Measurements from ENCODE around the gene PRDM16. TPM values are rescaled to one million over a fixed set of nuclear protein-coding genes. Genes with fewer than 3 reads are reported as not detected.

The PRDM16 gene
- total RNA-seq, 2 experiments from 2014 or later: not detected

DNA sequence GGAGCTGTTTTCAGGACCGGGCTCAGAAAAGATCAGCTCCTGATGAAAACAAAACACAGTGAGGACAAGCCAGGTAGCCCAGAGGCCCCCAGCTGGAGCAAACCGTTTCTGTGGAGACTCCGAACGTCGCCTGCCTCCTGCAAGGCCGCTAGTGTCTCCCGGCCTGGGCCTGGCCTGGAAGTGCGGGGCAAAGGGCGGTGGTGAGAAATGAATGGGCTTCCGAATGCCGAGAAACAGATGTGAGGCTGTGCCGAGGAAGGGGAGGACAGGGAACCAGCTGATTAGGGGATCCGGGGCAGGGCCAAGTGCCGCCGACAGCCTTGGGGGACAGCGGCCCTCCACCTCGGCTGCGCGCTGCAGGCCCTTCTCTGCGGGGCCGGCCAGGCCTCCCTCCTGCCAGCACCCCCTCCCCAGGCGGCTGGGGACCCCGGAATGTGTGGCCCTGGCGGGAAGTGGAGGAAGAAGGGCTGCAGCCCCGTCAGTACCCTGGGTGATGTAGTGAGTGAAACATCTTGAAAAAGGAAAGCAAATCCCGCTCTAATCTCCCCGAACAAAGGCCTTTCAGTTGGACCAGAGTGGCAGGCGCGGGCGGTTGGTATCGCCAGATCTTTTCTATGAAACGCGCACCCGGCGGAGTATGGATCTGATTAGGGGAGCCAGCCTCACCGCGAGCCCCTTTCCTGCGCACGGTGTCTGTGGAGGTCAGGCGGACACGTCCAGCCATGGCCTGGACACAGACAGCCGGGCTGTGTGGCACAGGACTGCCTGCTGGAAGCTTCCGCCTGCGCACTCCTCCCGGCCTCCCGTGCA is 52.6 kb downstream of the PRDM16 start:
- H3K27ac ChIP-seq (ENCODE audit: low read depth, low read length, poor library complexity, severe bottlenecking): no peak overlapping the region
- BruUV-seq (replicated peaks): no TSS peak
- intact Hi-C loops (cut with micrococcal nuclease; ENCODE audit: unreplicated experiment): no loop called here
- TF ChIP-seq EZH2phosphoT487 (IDR thresholded peaks at IDR 0.05; ENCODE audit: borderline replicate concordance, low read depth, low read length): no peak
- TF ChIP-seq, protein P1, sequence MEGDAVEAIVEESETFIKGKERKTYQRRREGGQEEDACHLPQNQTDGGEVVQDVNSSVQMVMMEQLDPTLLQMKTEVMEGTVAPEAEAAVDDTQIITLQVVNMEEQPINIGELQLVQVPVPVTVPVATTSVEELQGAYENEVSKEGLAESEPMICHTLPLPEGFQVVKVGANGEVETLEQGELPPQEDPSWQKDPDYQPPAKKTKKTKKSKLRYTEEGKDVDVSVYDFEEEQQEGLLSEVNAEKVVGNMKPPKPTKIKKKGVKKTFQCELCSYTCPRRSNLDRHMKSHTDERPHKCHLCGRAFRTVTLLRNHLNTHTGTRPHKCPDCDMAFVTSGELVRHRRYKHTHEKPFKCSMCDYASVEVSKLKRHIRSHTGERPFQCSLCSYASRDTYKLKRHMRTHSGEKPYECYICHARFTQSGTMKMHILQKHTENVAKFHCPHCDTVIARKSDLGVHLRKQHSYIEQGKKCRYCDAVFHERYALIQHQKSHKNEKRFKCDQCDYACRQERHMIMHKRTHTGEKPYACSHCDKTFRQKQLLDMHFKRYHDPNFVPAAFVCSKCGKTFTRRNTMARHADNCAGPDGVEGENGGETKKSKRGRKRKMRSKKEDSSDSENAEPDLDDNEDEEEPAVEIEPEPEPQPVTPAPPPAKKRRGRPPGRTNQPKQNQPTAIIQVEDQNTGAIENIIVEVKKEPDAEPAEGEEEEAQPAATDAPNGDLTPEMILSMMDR (conservative IDR thresholded peaks at IDR 0.05; ENCODE audit: low read length): no peak
- ChIA-PET CTCF (ENCODE audit: unreplicated experiment) (no interaction called here), POLR2A (interaction anchor here (0.6 kb wide), 1 partner anchor 1609 kb away, joined by 3 read pairs; no protein-coding TSS in a partner anchor)
- no peaks in the 10 kb centered on the region for H3K36me3 ChIP-seq (ENCODE audit: insufficient read depth, low read length)
- DNase-seq (ENCODE audit: low spot score): no peak
- H2AFZ ChIP-seq (ENCODE audit: low read length): no peak overlapping the region
- no peaks in the 10 kb centered on the region for H3K9me2 ChIP-seq (ENCODE audit: insufficient read depth, low read length)
- no peaks in the 10 kb centered on the region for H3K4me1 ChIP-seq (ENCODE audit: insufficient read depth, low read length, poor library complexity, severe bottlenecking)
- H3K4me3 ChIP-seq (ENCODE audit: low read depth, low read length, poor library complexity, severe bottlenecking): no peak overlapping the region
- no peaks in the 10 kb centered on the region for H3K79me2 ChIP-seq (ENCODE audit: insufficient read depth, low read depth, low read length)
- H4K20me1 ChIP-seq (ENCODE audit: insufficient read depth, low read length): no peaks in the 10 kb centered on the region
- no peak overlapping the region for H3K4me2 ChIP-seq (ENCODE audit: low read length)
- no peaks in the 10 kb centered on the region for H3K9me3 ChIP-seq (ENCODE audit: low read length)

DNA sequence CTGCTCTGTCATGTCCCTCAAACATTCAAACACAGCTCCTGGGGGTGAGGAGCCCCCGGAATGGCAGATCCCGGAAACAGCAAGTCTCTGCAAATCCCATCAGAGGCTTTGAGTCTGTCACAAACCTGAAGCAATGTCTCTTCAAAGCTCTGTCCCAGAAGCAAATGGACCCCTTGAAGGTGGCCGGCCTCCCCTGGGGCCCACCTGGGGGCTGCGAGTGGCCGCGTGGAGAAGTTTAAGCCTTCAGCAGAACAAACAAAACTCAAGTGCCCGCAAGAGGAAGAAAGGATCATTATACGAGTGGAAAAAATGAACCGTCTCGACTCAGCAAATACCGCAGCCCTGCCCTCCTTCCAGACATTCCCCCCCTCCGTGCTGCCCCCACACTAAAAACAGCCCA is 53.3 kb downstream of the PRDM16 start:
- Histone ChIP-seq H3K27ac (ENCODE audit: low read depth, low read length, poor library complexity, severe bottlenecking) (no peak overlapping the region), H3K79me2 (ENCODE audit: insufficient read depth, low read depth, low read length) (no peaks in the 10 kb centered on the region), H2AFZ (ENCODE audit: low read length) (no peak overlapping the region), H3K9me3 (ENCODE audit: low read length) (no peaks in the 10 kb centered on the region), H3K36me3 (ENCODE audit: insufficient read depth, low read length) (no peaks in the 10 kb centered on the region), H4K20me1 (ENCODE audit: insufficient read depth, low read length) (no peaks in the 10 kb centered on the region), H3K9me2 (ENCODE audit: insufficient read depth, low read length) (no peaks in the 10 kb centered on the region), H3K4me3 (ENCODE audit: low read depth, low read length, poor library complexity, severe bottlenecking) (no peak overlapping the region), H3K4me1 (ENCODE audit: insufficient read depth, low read length, poor library complexity, severe bottlenecking) (no peaks in the 10 kb centered on the region), H3K4me2 (ENCODE audit: low read length) (no peak overlapping the region)
- TF ChIP-seq, protein P1 (conservative IDR thresholded peaks at IDR 0.05; ENCODE audit: low read length): no peak
- TF ChIP-seq EZH2phosphoT487 (IDR thresholded peaks at IDR 0.05; ENCODE audit: borderline replicate concordance, low read depth, low read length): no peak
- intact Hi-C loops (cut with micrococcal nuclease; ENCODE audit: unreplicated experiment): no loop called here
- ChIA-PET POLR2A (no interaction called here), CTCF (ENCODE audit: unreplicated experiment) (no interaction called here)
- no peak for DNase-seq (ENCODE audit: low spot score)
- no TSS peak for BruUV-seq (replicated peaks)

DNA sequence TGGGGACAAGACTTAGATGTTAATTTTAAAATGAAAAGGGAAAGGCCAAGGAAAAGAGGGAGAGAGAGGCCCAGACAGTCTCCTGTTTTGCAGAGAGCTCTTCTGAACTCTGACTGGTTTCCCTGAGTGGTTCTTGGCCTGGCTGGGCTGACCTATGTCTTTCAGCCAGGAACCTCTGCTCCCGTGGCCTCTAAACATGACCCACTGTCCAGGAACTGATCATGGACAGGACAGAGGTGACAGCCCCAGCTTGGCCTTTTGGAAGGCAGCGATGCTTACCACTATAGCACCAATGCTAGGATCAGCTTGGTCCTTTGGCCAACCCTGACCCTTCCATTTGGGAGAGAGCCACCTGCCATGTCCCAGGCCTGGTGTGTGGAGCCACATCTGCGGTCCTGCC is 55.2 kb downstream of the PRDM16 start:
- Histone ChIP-seq H3K9me2 (ENCODE audit: insufficient read depth, low read length) (no peaks in the 10 kb centered on the region), H3K9me3 (ENCODE audit: low read length) (no peaks in the 10 kb centered on the region), H3K4me3 (ENCODE audit: low read depth, low read length, poor library complexity, severe bottlenecking) (no peak overlapping the region), H2AFZ (ENCODE audit: low read length) (no peak overlapping the region), H3K4me2 (ENCODE audit: low read length) (no peak overlapping the region), H4K20me1 (ENCODE audit: insufficient read depth, low read length) (no peaks in the 10 kb centered on the region), H3K79me2 (ENCODE audit: insufficient read depth, low read depth, low read length) (no peaks in the 10 kb centered on the region), H3K36me3 (ENCODE audit: insufficient read depth, low read length) (no peaks in the 10 kb centered on the region), H3K27ac (ENCODE audit: low read depth, low read length, poor library complexity, severe bottlenecking) (no peak overlapping the region), H3K4me1 (ENCODE audit: insufficient read depth, low read length, poor library complexity, severe bottlenecking) (no peaks in the 10 kb centered on the region)
- TF ChIP-seq EZH2phosphoT487 (IDR thresholded peaks at IDR 0.05; ENCODE audit: borderline replicate concordance, low read depth, low read length): no peak
- TF ChIP-seq, protein P1 (conservative IDR thresholded peaks at IDR 0.05; ENCODE audit: low read length): no peak
- POLR2A ChIA-PET: no interaction called here
- intact Hi-C loops (cut with micrococcal nuclease; ENCODE audit: unreplicated experiment): no loop called here
- no peak for DNase-seq (ENCODE audit: low spot score)
- BruUV-seq (replicated peaks): no TSS peak
- CTCF ChIA-PET (ENCODE audit: unreplicated experiment): no interaction called here
